Measurements from ENCODE around the gene GP2.

The GP2 gene

GRCh38 chr16:20311548-20311947, 15.8 kb downstream of the GP2 start:
- H3K27ac ChIP-seq, result no peak overlapping the region
- TF ChIP-seq CTCF (conservative IDR thresholded peaks at IDR 0.05), result no peak

- peak overlapping the region; percentile 55 for H3K27ac ChIP-seq
- TF ChIP-seq CTCF (conservative IDR thresholded peaks at IDR 0.05), result no peak
Observed at GRCh38 chr16:20310421-20311395, 16.6 kb downstream of the GP2 start.

- no peak for TF ChIP-seq CTCF (conservative IDR thresholded peaks at IDR 0.05)
- peak overlapping the region; percentile 55 for H3K27ac ChIP-seq
Observed at GRCh38 chr16:20309786-20310185, 17.5 kb downstream of the GP2 start.

- TF ChIP-seq CTCF (conservative IDR thresholded peaks at IDR 0.05), result no peak
- peak overlapping the region; percentile 55 for H3K27ac ChIP-seq
Observed at GRCh38 chr16:20308801-20309590, 18.3 kb downstream of the GP2 start.

- TF ChIP-seq CTCF (conservative IDR thresholded peaks at IDR 0.05), result no peak
- no peak overlapping the region for H3K27ac ChIP-seq
Observed at GRCh38 chr16:20308266-20308665, 19.0 kb downstream of the GP2 start.

GRCh38 chr16:20307791-20308190, 19.5 kb downstream of the GP2 start:
- no peak for TF ChIP-seq CTCF (conservative IDR thresholded peaks at IDR 0.05)

GRCh38 chr16:20307240-20307671, 20.1 kb downstream of the GP2 start:
- H3K27ac ChIP-seq, result no peak overlapping the region
- TF ChIP-seq CTCF (conservative IDR thresholded peaks at IDR 0.05), result no peak

More at GRCh38 chr16:20307791-20308190, 19.5 kb downstream of the GP2 start:
- H3K27ac ChIP-seq, result no peak overlapping the region
